OCI-LY7 (cell line): ENCODE data around the gene BMPR1B. TPM values are rescaled to one million over a fixed set of nuclear protein-coding genes. Genes with fewer than 3 reads are reported as not detected.

Experiments
- BruUV-seq: library from RNA; stranded (reverse); fragments of 400-500 nt; replicated peaks from 2 replicates; lab custom pipeline; 2021; lab: Mats Ljungman, UMichigan
- CTCF ChIA-PET: fragments of 300-600 bp; sonication (Branson Sonifier 250); formaldehyde crosslinking; loops from one replicate; lab custom pipeline; 2022; ENCODE audit warnings: antibody characterized with exemption; ENCODE audit not compliant: unreplicated experiment; lab: Charles Lee
- POLR2A ChIA-PET: fragments of 300-600 bp; sonication (Branson Sonifier 250); formaldehyde crosslinking; loops from one replicate; lab custom pipeline; 2022; ENCODE audit warnings: antibody characterized with exemption; lab: Charles Lee
- DNase-seq: peaks from one replicate; pipeline ENCODE4 v3.0.0-alpha.2; 2015; ENCODE audit warnings: low spot score
- H2AFZ ChIP-seq: fragments of 200-600 bp; sonication (generic), shearing (Covaris generic); 2 replicates; pipeline ENCODE4 v1.6.1; 2014; ENCODE audit warnings: mild to moderate bottlenecking, antibody characterized with exemption, low read length, moderate library complexity
- H3K27ac ChIP-seq: fragments of 200-600 bp; sonication (generic); 2 replicates; pipeline ENCODE4 v1.5.1; 2014; ENCODE audit warnings: mixed run types, low read depth, mild to moderate bottlenecking, moderate library complexity, low read length, inconsistent platforms; ENCODE audit not compliant: poor library complexity, severe bottlenecking
- H3K36me3 ChIP-seq: fragments of 200-600 bp; sonication (generic); 2 replicates; pipeline ENCODE4 v1.6.1; 2014; ENCODE audit warnings: mild to moderate bottlenecking, antibody characterized with exemption, low read length, moderate library complexity, mixed read lengths; ENCODE audit not compliant: insufficient read depth
- H3K4me1 ChIP-seq: fragments of 200-600 bp; sonication (generic); 2 replicates; pipeline ENCODE4 v1.5.1; 2014; ENCODE audit warnings: mild to moderate bottlenecking, low read length; ENCODE audit not compliant: insufficient read depth, poor library complexity, severe bottlenecking
- H3K4me2 ChIP-seq: fragments of 200-600 bp; sonication (generic); 2 replicates; pipeline ENCODE4 v1.6.1; 2014; ENCODE audit warnings: mild to moderate bottlenecking, low read length
- H3K4me3 ChIP-seq: fragments of 200-600 bp; sonication (generic); 2 replicates; pipeline ENCODE4 v1.5.1; 2014; ENCODE audit warnings: mild to moderate bottlenecking, low read depth, low read length; ENCODE audit not compliant: poor library complexity, severe bottlenecking
- H3K79me2 ChIP-seq: fragments of 200-600 bp; sonication (generic); 2 replicates; pipeline ENCODE4 v1.6.1; 2016; ENCODE audit warnings: low read depth, mild to moderate bottlenecking, low read length, moderate library complexity, mixed read lengths; ENCODE audit not compliant: insufficient read depth
- H3K9me2 ChIP-seq: fragments of 200-600 bp; sonication (generic); 2 replicates; pipeline ENCODE4 v1.6.1; 2016; ENCODE audit warnings: mild to moderate bottlenecking, low read length, mixed read lengths; ENCODE audit not compliant: insufficient read depth
- H3K9me3 ChIP-seq: fragments of 200-600 bp; sonication (generic); 2 replicates; pipeline ENCODE4 v1.6.1; 2014; ENCODE audit warnings: mild to moderate bottlenecking, mixed run types, low read length, mixed read lengths
- H4K20me1 ChIP-seq: fragments of 200-600 bp; sonication (generic); 2 replicates; pipeline ENCODE4 v1.6.1; 2014; ENCODE audit warnings: mild to moderate bottlenecking, antibody characterized with exemption, low read length, moderate library complexity, mixed read lengths; ENCODE audit not compliant: insufficient read depth
- EZH2phosphoT487 ChIP-seq: fragments of 200-600 bp; sonication (generic); IDR thresholded peaks from 2 replicates; pipeline ENCODE4 v1.6.1; 2018; ENCODE audit warnings: low read depth, borderline replicate concordance, mild to moderate bottlenecking, mixed run types, antibody characterized with exemption, low read length, moderate library complexity, mixed read lengths
- intact Hi-C: fragments of 100-400 bp; cut with micrococcal nuclease; formaldehyde crosslinking; loops from one replicate; pipeline ENCODE4 v1.10.0; 2022; ENCODE audit not compliant: unreplicated experiment
- total RNA-seq, 2 experiments: library from RNA; depleted of rRNA in 1 of 2; stranded (reverse); fragments of >200 nt in 1 of 2; shearing (Covaris generic) in 1 of 2; gene quantifications; 2 replicates each; pipeline ENCODE4 v1.2.3, GENCODE V29; 2014 to 2022
- TF ChIP-seq, protein P1 (sequence below): fragments of 200-600 bp; sonication (generic); conservative IDR thresholded peaks from 2 replicates; pipeline ENCODE4 v1.5.1; 2014; ENCODE audit warnings: mild to moderate bottlenecking, antibody characterized with exemption, low read length, moderate library complexity, mixed read lengths

The BMPR1B gene
- total RNA-seq, 2 experiments from 2014 or later, result not detected

DNA sequence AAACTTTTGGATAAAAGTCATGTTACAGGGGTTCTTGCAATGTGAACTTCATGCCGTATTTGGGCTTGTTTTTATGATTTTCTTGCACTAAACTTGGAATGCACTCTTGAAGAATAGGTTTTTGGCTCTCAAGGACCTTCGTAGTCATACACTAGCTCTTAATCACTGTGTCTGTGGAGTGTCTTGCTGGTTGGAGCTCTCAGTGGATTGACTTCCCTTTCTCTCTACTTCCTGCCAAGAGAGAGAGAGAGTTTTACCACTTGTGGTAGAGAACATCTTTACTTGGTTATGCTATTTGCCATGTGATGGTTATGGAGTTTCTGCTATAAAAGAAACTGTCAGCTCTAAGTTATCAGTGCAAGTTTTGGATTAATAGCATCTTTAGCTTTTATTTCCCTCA is 112.4 kb downstream of the BMPR1B start:
- DNase-seq, result no peak
- POLR2A ChIA-PET, result no interaction called here
- Histone ChIP-seq H4K20me1 (no peaks in the 10 kb centered on the region), H2AFZ (no peak overlapping the region), H3K27ac (no peak overlapping the region), H3K9me2 (no peaks in the 10 kb centered on the region), H3K4me1 (no peaks in the 10 kb centered on the region), H3K4me3 (no peak overlapping the region), H3K4me2 (no peak overlapping the region), H3K9me3 (no peaks in the 10 kb centered on the region), H3K36me3 (no peaks in the 10 kb centered on the region), H3K79me2 (no peaks in the 10 kb centered on the region)
- BruUV-seq, result no TSS peak
- CTCF ChIA-PET, result interaction anchor here (0.5 kb wide), 1 partner anchor 27 kb away, joined by 3 read pairs; no protein-coding TSS in a partner anchor
- TF ChIP-seq, protein P1, sequence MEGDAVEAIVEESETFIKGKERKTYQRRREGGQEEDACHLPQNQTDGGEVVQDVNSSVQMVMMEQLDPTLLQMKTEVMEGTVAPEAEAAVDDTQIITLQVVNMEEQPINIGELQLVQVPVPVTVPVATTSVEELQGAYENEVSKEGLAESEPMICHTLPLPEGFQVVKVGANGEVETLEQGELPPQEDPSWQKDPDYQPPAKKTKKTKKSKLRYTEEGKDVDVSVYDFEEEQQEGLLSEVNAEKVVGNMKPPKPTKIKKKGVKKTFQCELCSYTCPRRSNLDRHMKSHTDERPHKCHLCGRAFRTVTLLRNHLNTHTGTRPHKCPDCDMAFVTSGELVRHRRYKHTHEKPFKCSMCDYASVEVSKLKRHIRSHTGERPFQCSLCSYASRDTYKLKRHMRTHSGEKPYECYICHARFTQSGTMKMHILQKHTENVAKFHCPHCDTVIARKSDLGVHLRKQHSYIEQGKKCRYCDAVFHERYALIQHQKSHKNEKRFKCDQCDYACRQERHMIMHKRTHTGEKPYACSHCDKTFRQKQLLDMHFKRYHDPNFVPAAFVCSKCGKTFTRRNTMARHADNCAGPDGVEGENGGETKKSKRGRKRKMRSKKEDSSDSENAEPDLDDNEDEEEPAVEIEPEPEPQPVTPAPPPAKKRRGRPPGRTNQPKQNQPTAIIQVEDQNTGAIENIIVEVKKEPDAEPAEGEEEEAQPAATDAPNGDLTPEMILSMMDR, result no peak
- no peak for TF ChIP-seq EZH2phosphoT487
- intact Hi-C loops, result no loop called here

DNA sequence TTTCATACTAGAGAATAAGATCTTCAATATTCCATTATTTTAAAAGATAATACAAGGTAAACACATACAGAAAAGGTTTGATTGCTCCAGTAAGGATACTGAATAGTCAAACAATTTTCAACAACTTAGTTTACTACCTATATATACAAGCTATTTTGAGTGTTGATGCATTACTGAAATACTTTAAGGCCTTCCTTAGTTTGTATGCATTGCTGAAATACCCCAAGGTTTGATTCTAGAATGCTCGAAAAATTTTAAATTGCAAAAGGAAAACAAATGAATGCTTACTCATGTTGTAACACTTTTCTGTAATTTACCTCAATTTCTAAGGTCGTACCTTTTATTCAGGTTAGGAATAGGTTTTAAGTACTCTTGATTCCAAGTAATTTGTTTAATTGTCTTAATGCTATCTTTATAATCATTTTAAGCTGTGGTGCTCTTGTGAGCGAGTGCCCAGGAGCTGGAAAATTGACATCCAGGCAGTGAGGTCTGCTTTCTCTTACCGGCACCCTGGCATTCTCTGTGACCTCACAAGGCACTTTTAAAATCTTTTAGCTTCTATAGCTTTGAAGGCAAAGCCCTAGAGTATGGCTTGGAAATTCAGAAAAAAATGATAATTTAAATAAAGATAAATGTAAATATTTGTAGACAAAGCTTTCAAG is 114.0 kb downstream of the BMPR1B start:
- no peaks in the 10 kb centered on the region for H3K9me3 ChIP-seq
- H3K9me2 ChIP-seq, result no peaks in the 10 kb centered on the region
- ChIA-PET CTCF (no interaction called here), POLR2A (interaction anchor here (0.6 kb wide), 1 partner anchor 8 kb away, joined by 3 read pairs; no protein-coding TSS in a partner anchor)
- no peak overlapping the region for H3K4me3 ChIP-seq
- BruUV-seq, result no TSS peak
- DNase-seq, result no peak
- intact Hi-C loops, result no loop called here
- H4K20me1 ChIP-seq, result no peaks in the 10 kb centered on the region
- no peaks in the 10 kb centered on the region for H3K79me2 ChIP-seq
- no peak overlapping the region for H2AFZ ChIP-seq
- H3K36me3 ChIP-seq, result no peaks in the 10 kb centered on the region
- H3K4me1 ChIP-seq, result no peaks in the 10 kb centered on the region
- TF ChIP-seq, protein P1, result no peak
- no peak for TF ChIP-seq EZH2phosphoT487
- H3K27ac ChIP-seq, result no peak overlapping the region
- H3K4me2 ChIP-seq, result no peak overlapping the region

DNA sequence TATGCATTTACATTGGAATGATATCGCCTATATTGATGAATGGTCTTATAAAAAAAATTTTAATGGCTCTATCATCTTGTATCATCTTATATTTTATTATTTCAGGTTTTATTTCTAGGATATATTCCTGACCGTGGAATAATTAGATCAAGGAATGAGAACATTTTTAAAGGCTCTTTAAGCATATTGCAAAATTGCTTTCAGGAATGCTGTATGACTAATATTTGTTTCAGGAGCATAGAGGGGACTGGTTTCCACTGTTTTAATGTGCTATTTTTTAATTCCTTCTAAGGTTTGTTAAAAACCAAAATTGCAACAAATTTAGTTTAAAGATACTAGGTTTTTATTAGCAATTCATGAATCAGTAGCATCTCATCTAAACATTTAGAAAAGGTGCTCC is 120.2 kb downstream of the BMPR1B start:
- Histone ChIP-seq H3K4me2 (no peak overlapping the region), H4K20me1 (no peaks in the 10 kb centered on the region), H3K27ac (no peak overlapping the region), H3K4me3 (no peak overlapping the region), H3K36me3 (no peaks in the 10 kb centered on the region), H2AFZ (no peak overlapping the region), H3K4me1 (no peaks in the 10 kb centered on the region), H3K79me2 (no peaks in the 10 kb centered on the region), H3K9me3 (no peaks in the 10 kb centered on the region), H3K9me2 (no peaks in the 10 kb centered on the region)
- no TSS peak for BruUV-seq
- ChIA-PET POLR2A (no interaction called here), CTCF (no interaction called here)
- TF ChIP-seq, protein P1, result no peak
- no peak for TF ChIP-seq EZH2phosphoT487
- no peak for DNase-seq
- intact Hi-C loops, result no loop called here
